Heart left ventricle (tissue), 13 donors: ENCODE results near the gene ELAVL2.

ENCODE experiments used
- CTCF ChIP-seq, 12 donors: fragments of 200-600 bp; sonication (generic) in 4 of 12; IDR thresholded peaks; one replicate each; pipeline versions ENCODE4 v1.5.0 to v1.8.0; 2018 to 2022; ENCODE audit warnings: antibody characterized with exemption in 12 of 12, mild to moderate bottlenecking in 5 of 12
- POLR2A ChIP-seq, 2 donors: fragments of 450-650 bp; IDR thresholded peaks; one replicate each; pipeline ENCODE4 v1.6.1; 2017; ENCODE audit warnings: antibody characterized with exemption in 2 of 2, mild to moderate bottlenecking in 2 of 2, moderate library complexity in 2 of 2
- donor health status: ischemic (EF 13 %, LVEDD 7.1; RV severe dilation, severe dysfunction).
- donor health status: DM: no; HTN: yes; CAD: no.
- donor health status: DM: no; HTN: no; CAD: no.
- donor health status: ischemic (EF 25% LVEDD 6.9; RV normal size, moderate dysfunction).
- donor health status: ischemic (EF 25% LVEDD 5.7; RV mildly dilated, moderate dysfunction).
- donor health status: ischemic (EF 35%, LVEDD 5.7; RV mildly dilated, moderate dysfunction).
- donor health status: nonischemic (EF 11% LVEDD 7.7; RV severe dilation, severe dysfunction).
- donor health status: DM: yes; HTN: yes; CAD: no.
- donor health status: PGD.
- donor health status: ischemic (EF 29% LVEDD 5.4; RV normal size, mild dysfunction).
- donor health status: nonischemic (EF 23%, LVEDD 6.1; RV moderate dilation, normal function).

GRCh38 chr9:23774266-23774665, 51.8 kb downstream of the ELAVL2 start:
- TF ChIP-seq CTCF (IDR thresholded peaks at IDR 0.05) = no peak
- no peak for TF ChIP-seq POLR2A (IDR thresholded peaks at IDR 0.05)
